HepG2 (cell line): Measurements from ENCODE around the gene MRPL34. TPM values are rescaled to one million over a fixed set of nuclear protein-coding genes. Genes with fewer than 3 reads are reported as not detected.
A peak's percentile ranks its signal among the peaks of the same experiment; 100 is the strongest.

Experiments
- AHDC1 ChIP-seq: sonication (generic); formaldehyde crosslinking; IDR thresholded peaks from 2 replicates; pipeline ENCODE4 v1.5.1; 2020; ENCODE audit warnings: mild to moderate bottlenecking, missing genetic modification reagents, borderline replicate concordance
- ATF2 ChIP-seq: sonication (generic); formaldehyde crosslinking; IDR thresholded peaks from 2 replicates; pipeline ENCODE4 v1.4.0; 2020; ENCODE audit warnings: missing genetic modification reagents
- FOXC1 ChIP-seq: sonication (generic); formaldehyde crosslinking; IDR thresholded peaks from 2 replicates; pipeline ENCODE4 v1.8.0; 2022; ENCODE audit warnings: mild to moderate bottlenecking, missing genetic modification reagents, borderline replicate concordance
- HNRNPK ChIP-seq: fragments of 200-400 bp; formaldehyde crosslinking; IDR thresholded peaks from 2 replicates; pipeline ENCODE4 v1.6.1; 2018; ENCODE audit warnings: low read length, low read depth, moderate library complexity, mild to moderate bottlenecking; ENCODE audit not compliant: poor library complexity, severe bottlenecking
- IKZF4 ChIP-seq: sonication (generic); formaldehyde crosslinking; IDR thresholded peaks from 2 replicates; pipeline ENCODE4 v1.5.1; 2020; ENCODE audit warnings: borderline replicate concordance, mild to moderate bottlenecking, low read depth, missing genetic modification reagents; ENCODE audit errors: not compliant biosample characterization
- IRF2 ChIP-seq: IDR thresholded peaks from 2 replicates; pipeline ENCODE4 v1.6.1; 2018; ENCODE audit warnings: missing genetic modification reagents, missing compliant biosample characterization
- NFAT5 ChIP-seq: sonication (generic); formaldehyde crosslinking; IDR thresholded peaks from 2 replicates; pipeline ENCODE4 v1.4.0; 2020; ENCODE audit warnings: missing genetic modification reagents
- NR2F1 ChIP-seq, 2 experiments: fragments of 450-650 bp in 1 of 2; formaldehyde crosslinking in 1 of 2; IDR thresholded peaks; 2 replicates each; pipeline versions ENCODE4 v1.5.0 to v1.6.1; 2016 to 2020; ENCODE audit warnings: mild to moderate bottlenecking in 1 of 2, missing compliant biosample characterization in 1 of 2, missing genetic modification reagents in 1 of 2, moderate library complexity in 1 of 2
- TCF12 ChIP-seq, 2 experiments: fragments of 450-650 bp in 1 of 2; sonication (generic) in 1 of 2; formaldehyde crosslinking in 1 of 2; IDR thresholded peaks; 2 replicates each; pipeline versions ENCODE4 v1.6.1 to v1.8.0; 2017 to 2022; ENCODE audit warnings: antibody characterized with exemption in 1 of 2, mild to moderate bottlenecking in 1 of 2, missing genetic modification reagents in 1 of 2, moderate library complexity in 1 of 2
- TEAD3 ChIP-seq: optimal IDR thresholded peaks from 2 replicates; pipeline ENCODE3; 2016; ENCODE audit warnings: borderline replicate concordance
- TRIM24 ChIP-seq: sonication (generic); formaldehyde crosslinking; IDR thresholded peaks from 2 replicates; pipeline ENCODE4 v1.8.0; 2022; ENCODE audit warnings: mild to moderate bottlenecking, missing genetic modification reagents
- ZNF207 ChIP-seq: fragments of 450-650 bp; IDR thresholded peaks from 2 replicates; pipeline ENCODE4 v1.6.1; 2016; ENCODE audit warnings: antibody characterized with exemption, borderline replicate concordance
- ZNF251 ChIP-seq: sonication (generic); formaldehyde crosslinking; IDR thresholded peaks from 2 replicates; pipeline ENCODE4 v1.9.0; 2021; ENCODE audit warnings: mild to moderate bottlenecking, missing genetic modification reagents
- ZNF331 ChIP-seq: sonication (generic); formaldehyde crosslinking; IDR thresholded peaks from 2 replicates; pipeline ENCODE4 v1.4.0; 2020; ENCODE audit warnings: missing genetic modification reagents
- ZNF432 ChIP-seq: sonication (generic); formaldehyde crosslinking; IDR thresholded peaks from 2 replicates; pipeline ENCODE4 v1.5.0; 2020; ENCODE audit warnings: missing genetic modification reagents, mild to moderate bottlenecking, borderline replicate concordance
- ZSCAN25 ChIP-seq: sonication (generic); formaldehyde crosslinking; IDR thresholded peaks from 2 replicates; pipeline ENCODE4 v1.8.0; 2022; ENCODE audit warnings: mild to moderate bottlenecking, missing genetic modification reagents
- polyA plus RNA-seq, 8 experiments: library from polyadenylated mRNA; depleted of rRNA in 3 of 8; stranded (reverse) in 7 of 8; unstranded in 1 of 8; fragments of >200 nt; fragmentation: Illumina TruSeq in 4 of 8; extraction: Trizol in 4 of 8; gene quantifications; 2 replicates each; pipeline versions ENCODE4 v1.2.1 to v1.2.3, GENCODE V29; 2011 to 2016; ENCODE audit warnings: low read depth in 4 of 8, missing spikeins in 1 of 8, mixed read lengths in 1 of 8; ENCODE audit not compliant: insufficient read depth in 1 of 8
- total RNA-seq, 5 experiments: library from RNA; depleted of rRNA; stranded (reverse); fragments of >200 nt; fragmentation: Illumina TruSeq; extraction: Trizol; gene quantifications; 2 replicates each; pipeline ENCODE4 v1.2.3, GENCODE V29; 2016; ENCODE audit warnings: low read depth in 1 of 5

Gene MRPL34
- total and polyA plus RNA-seq, 2 of the 13 experiments (the other 11 are each of a cell fraction or from before 2014, with no cell fraction given), result 74.0 to 77.3 TPM

GRCh38 chr19:17309198-17309964 lies 3.7 kb downstream of the MRPL34 start, which contains the start of gene DDA1 (continued):
- TF ChIP-seq IRF2 (CRISPR knock-in tag) (peak; percentile 53; the same call in 1 of the 2 replicates), ZNF207 (no peak), TEAD3 (CRISPR knock-in tag) (no peak), TRIM24 (CRISPR knock-in tag) (no peak), ZNF432 (CRISPR knock-in tag) (no peak), ZSCAN25 (CRISPR knock-in tag) (no peak), FOXC1 (CRISPR knock-in tag) (no peak), ATF2 (CRISPR knock-in tag) (no peak), NFAT5 (no peak), NR2F1 (CRISPR knock-in tag; IDR thresholded peaks at IDR 0.05) (peak; percentile 62 to 89; a peak in 3 of 4 replicates), ZNF331 (CRISPR knock-in tag) (no peak; the same call in 1 of the 2 replicates), HNRNPK (no peak), ZNF251 (CRISPR knock-in tag) (no peak), AHDC1 (CRISPR knock-in tag) (no peak), IKZF4 (CRISPR knock-in tag) (no peak), TCF12 (IDR thresholded peaks at IDR 0.05) (no peak), TCF12 (CRISPR knock-in tag; IDR thresholded peaks at IDR 0.05) (no peak)
